Measurements from ENCODE around the gene NACC2.

DNA sequence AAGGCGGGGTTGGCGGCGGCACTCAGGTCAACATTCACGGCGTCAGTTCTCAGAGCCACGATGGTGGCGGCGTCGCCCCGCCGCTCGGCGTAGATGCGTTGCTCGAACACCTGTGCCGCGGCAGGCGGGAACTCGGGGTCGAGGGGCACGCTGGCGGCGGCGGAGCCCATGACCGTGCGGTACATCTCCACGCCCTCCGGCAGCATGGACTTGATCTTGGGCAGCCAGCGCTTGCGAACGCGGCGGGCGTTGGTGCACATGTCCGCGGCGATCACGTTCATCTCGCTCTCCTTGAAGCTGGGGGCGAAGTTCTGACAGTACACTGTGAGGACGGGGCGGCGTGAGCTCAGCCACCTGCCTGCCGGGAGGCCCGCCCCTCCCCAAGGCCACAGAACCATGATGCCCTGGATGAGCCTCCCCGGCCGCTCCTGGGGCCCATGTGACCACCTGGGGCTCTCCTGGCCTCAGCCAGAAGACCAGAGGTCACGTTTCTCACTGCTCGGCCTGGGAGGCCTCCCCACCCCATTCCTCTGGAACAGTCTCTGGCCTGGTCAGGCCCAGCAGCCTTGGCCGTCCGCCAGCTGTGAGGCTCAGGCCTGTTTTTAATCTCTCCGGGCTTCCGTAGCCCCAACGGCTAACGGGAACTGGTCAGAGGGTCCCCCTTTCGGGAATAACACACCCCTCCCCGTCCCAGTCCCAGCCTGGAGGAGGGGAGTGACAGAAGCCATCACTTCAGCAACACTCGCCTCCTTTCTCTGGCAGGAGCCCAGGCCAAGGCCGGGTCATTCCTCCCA is 83.2 kb downstream of the NACC2 start:
- TF ChIP-seq, protein P1, sequence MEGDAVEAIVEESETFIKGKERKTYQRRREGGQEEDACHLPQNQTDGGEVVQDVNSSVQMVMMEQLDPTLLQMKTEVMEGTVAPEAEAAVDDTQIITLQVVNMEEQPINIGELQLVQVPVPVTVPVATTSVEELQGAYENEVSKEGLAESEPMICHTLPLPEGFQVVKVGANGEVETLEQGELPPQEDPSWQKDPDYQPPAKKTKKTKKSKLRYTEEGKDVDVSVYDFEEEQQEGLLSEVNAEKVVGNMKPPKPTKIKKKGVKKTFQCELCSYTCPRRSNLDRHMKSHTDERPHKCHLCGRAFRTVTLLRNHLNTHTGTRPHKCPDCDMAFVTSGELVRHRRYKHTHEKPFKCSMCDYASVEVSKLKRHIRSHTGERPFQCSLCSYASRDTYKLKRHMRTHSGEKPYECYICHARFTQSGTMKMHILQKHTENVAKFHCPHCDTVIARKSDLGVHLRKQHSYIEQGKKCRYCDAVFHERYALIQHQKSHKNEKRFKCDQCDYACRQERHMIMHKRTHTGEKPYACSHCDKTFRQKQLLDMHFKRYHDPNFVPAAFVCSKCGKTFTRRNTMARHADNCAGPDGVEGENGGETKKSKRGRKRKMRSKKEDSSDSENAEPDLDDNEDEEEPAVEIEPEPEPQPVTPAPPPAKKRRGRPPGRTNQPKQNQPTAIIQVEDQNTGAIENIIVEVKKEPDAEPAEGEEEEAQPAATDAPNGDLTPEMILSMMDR (IDR thresholded peaks at IDR 0.05; ENCODE audit: low read length): no peak
- no peak for TF ChIP-seq EZH2 (optimal IDR thresholded peaks at IDR 0.05; ENCODE audit: low read depth, low read length)

All from MM.1S (cell line).